Spleen (tissue), 11 donors: ENCODE measurements around the gene MRPL46. TPM values are rescaled to one million over a fixed set of nuclear protein-coding genes. Genes with fewer than 3 reads are reported as not detected.

Source experiments
- DNase-seq: peaks from one replicate; pipeline ENCODE4 v3.0.0-alpha.2; 2020
- H3K27ac ChIP-seq, 8 donors: fragments of 200-600 bp; sonication (generic) in 7 of 8; 1 replicate in 4 of 8; 2 replicates in 4 of 8; pipeline versions ENCODE4 v1.5.0 to v1.8.0; 2016 to 2021; ENCODE audit warnings: inconsistent platforms in 4 of 8, mild to moderate bottlenecking in 4 of 8, moderate library complexity in 1 of 8
- H3K27me3 ChIP-seq, 7 donors: fragments of 200-600 bp; sonication (generic) in 6 of 7; replicated peaks in 1 of 7; 1 replicate in 4 of 7; 2 replicates in 3 of 7; pipeline versions ENCODE4 v1.5.0 to v1.8.0; 2016 to 2021; ENCODE audit warnings: inconsistent platforms in 3 of 7, mild to moderate bottlenecking in 1 of 7
- H3K36me3 ChIP-seq, 6 donors: fragments of 200-600 bp; sonication (generic) in 5 of 6; 1 replicate in 4 of 6; 2 replicates in 2 of 6; pipeline versions ENCODE4 v1.5.0 to v1.8.0; 2016 to 2021; ENCODE audit warnings: inconsistent platforms in 2 of 6
- H3K4me1 ChIP-seq, 6 donors: fragments of 200-600 bp; sonication (generic) in 5 of 6; 1 replicate in 3 of 6; 2 replicates in 3 of 6; pipeline versions ENCODE4 v1.5.0 to v1.8.0; 2016 to 2021; ENCODE audit warnings: inconsistent platforms in 3 of 6
- H3K4me3 ChIP-seq, 8 donors: fragments of 200-600 bp; sonication (generic) in 7 of 8; 1 replicate in 4 of 8; 2 replicates in 4 of 8; pipeline versions ENCODE4 v1.5.0 to v1.8.0; 2016 to 2021; ENCODE audit warnings: inconsistent platforms in 4 of 8, mild to moderate bottlenecking in 4 of 8, moderate library complexity in 2 of 8
- H3K9me3 ChIP-seq, 8 donors: fragments of 200-600 bp; sonication (generic) in 7 of 8; 1 replicate in 4 of 8; 2 replicates in 4 of 8; pipeline versions ENCODE4 v1.5.0 to v1.8.0; 2016 to 2021; ENCODE audit warnings: inconsistent platforms in 4 of 8
- POLR2A ChIP-seq, 3 donors: fragments of 450-650 bp; IDR thresholded peaks; one replicate each; pipeline ENCODE4 v1.5.1; 2017; ENCODE audit warnings: antibody characterized with exemption in 3 of 3, mild to moderate bottlenecking in 1 of 3
- POLR2AphosphoS5 ChIP-seq, 3 donors: sonication (generic); formaldehyde crosslinking; IDR thresholded peaks; one replicate each; pipeline ENCODE4 v1.5.1; 2017; ENCODE audit warnings: antibody characterized with exemption in 3 of 3
- WGBS, 5 donors: extraction: QIAGEN DNeasy Blood & Tissue Kit in 3 of 5; methylation state at CpG; one replicate each; pipeline versions ENCODE4 v1.1.5 to v1.1.7; 2013 to 2018; 5-methylcytosine and 5-hydroxymethylcytosine counted together
- intact Hi-C: fragments of 100-400 bp; cut with DNase I; formaldehyde crosslinking; loops from one replicate; pipeline ENCODE4 v1.15.0; 2023; ENCODE audit warnings: low total_unique reads
- polyA plus RNA-seq, 3 donors: library from polyadenylated mRNA; stranded (reverse); fragments of 200-250 nt; gene quantifications; one replicate each; pipeline ENCODE4 v1.2.1, GENCODE V29; 2013
- total RNA-seq, 7 donors: library from RNA; depleted of rRNA in 3 of 7; stranded (reverse); fragments of >200 nt in 3 of 7; fragmentation: NEBNext Ultra II Directional in 4 of 7; extraction: Animal tissue kit (Norgen Biotek cat#: 25700) in 4 of 7; gene quantifications; one replicate each; pipeline versions ENCODE4 v1.1.0 to v1.2.1, GENCODE V29; 2016 to 2021
- TF ChIP-seq, protein P1 (sequence below), 11 experiments: fragments of 200-600 bp in 7 of 11; fragments of 450-650 bp in 4 of 11; sonication (generic) in 4 of 11; IDR thresholded peaks in 8 of 11; conservative IDR thresholded peaks in 3 of 11; 1 replicate in 7 of 11; 2 replicates in 4 of 11; pipeline versions ENCODE4 v1.4.0 to v1.8.0; 2016 to 2021; ENCODE audit warnings: antibody characterized with exemption in 11 of 11, inconsistent platforms in 4 of 11, mild to moderate bottlenecking in 1 of 11
- donor health status: healthy with polysubstance abuse.
- donor health status: DM: no; HTN: no; CAD: no; lungs with moderate emphysema.
- donor health status: DM: no; HTN: no; CAD: no.
- donor health status: Bipolar disorder and iron deficiency.
- donor health status: healthy.
- donor health status: DM: no; HTN: no; CAD: no.
- donor health status: DM: yes; HTN: yes; CAD: no.

MRPL46 gene
- total and polyA plus RNA-seq, 10 donors, result 16.2 to 37.3 (median 20.3) TPM

DNA sequence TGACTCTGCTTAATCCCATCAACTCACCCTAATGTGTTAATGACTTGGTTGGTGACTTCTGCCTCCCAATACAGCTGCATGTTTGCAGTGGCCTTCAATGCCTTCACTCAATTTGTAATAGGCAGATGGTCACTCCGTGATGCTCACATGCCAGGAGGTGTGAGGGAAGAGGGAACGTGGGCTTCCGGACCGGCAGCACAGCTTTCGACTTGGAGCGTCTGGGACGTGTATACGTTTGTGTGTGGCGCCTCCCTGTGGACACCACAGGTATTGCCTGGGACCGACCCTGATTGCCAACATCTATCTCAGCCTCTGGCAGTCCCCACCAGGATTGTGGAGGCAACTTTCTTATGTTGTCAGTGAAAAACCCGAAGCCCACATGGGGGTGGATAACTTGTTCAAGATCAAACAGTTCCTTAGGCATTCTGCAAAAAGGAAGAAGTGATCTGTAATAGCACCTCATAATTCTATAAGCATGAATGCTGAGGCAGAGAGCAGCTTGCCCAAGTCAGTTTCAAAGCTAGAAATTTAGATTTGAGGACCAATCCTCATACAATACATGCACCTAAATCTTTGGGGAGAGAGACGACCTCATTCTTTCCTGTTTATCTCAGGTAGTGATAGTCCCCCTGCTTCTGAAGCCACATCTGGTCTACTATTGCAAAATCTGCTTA is 16.9 kb downstream of the MRPL46 start:
- TF ChIP-seq POLR2AphosphoS5 (IDR thresholded peaks at IDR 0.05), result no peak
- TF ChIP-seq POLR2A (IDR thresholded peaks at IDR 0.05), result no peak
- TF ChIP-seq, protein P1, sequence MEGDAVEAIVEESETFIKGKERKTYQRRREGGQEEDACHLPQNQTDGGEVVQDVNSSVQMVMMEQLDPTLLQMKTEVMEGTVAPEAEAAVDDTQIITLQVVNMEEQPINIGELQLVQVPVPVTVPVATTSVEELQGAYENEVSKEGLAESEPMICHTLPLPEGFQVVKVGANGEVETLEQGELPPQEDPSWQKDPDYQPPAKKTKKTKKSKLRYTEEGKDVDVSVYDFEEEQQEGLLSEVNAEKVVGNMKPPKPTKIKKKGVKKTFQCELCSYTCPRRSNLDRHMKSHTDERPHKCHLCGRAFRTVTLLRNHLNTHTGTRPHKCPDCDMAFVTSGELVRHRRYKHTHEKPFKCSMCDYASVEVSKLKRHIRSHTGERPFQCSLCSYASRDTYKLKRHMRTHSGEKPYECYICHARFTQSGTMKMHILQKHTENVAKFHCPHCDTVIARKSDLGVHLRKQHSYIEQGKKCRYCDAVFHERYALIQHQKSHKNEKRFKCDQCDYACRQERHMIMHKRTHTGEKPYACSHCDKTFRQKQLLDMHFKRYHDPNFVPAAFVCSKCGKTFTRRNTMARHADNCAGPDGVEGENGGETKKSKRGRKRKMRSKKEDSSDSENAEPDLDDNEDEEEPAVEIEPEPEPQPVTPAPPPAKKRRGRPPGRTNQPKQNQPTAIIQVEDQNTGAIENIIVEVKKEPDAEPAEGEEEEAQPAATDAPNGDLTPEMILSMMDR (IDR thresholded peaks at IDR 0.05 in 8 of 11, conservative IDR thresholded peaks at IDR 0.05 in 3 of 11), result peak in 8 of 11 experiments; percentile 29 to 69 (median 46)
- intact Hi-C loops, result no loop called here
- no peak overlapping the region for H3K4me3 ChIP-seq
- H3K27me3 ChIP-seq, result peaks cover 0 to 28% (median 0%) of the 10 kb centered on the region in 7 donors
- 3 to 7% (median 5%) methylated on average over 10 to 12 of the region's 12 CpGs for WGBS, 5 donors
- H3K27ac ChIP-seq, result no peak overlapping the region
- no peaks in the 10 kb centered on the region for H3K36me3 ChIP-seq
- H3K4me1 ChIP-seq, result peaks cover 0 to 12% (median 5%) of the 10 kb centered on the region in 6 donors
- H3K9me3 ChIP-seq, result peaks cover 0 to 4% (median 0%) of the 10 kb centered on the region in 8 donors
- peak; percentile 78 for DNase-seq

DNA sequence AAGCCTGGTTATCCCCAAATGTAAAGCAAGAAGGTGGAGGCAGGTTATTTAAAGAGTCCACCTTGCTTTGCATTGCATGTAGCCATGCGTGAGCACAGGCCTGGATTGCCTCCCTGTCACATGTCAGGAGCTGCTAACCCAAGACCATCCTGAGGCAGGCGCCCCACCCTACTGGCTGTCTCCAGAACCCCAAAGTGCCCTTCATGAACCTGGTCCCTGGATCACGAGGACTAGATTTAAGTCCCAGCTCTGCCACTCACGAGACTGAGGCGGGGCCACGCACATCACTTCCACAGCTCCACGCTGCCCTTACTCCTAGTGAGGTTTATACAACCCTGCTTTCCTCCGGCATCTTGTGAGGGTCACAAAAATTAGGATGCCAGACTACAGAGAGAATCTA is 17.6 kb downstream of the MRPL46 start:
- 79 to 92% (median 87%) methylated on average over 8 of the region's 8 CpGs for WGBS, 5 donors
- intact Hi-C loops, result no loop called here
- TF ChIP-seq, protein P1 (IDR thresholded peaks at IDR 0.05 in 8 of 11, conservative IDR thresholded peaks at IDR 0.05 in 3 of 11), result no peak

DNA sequence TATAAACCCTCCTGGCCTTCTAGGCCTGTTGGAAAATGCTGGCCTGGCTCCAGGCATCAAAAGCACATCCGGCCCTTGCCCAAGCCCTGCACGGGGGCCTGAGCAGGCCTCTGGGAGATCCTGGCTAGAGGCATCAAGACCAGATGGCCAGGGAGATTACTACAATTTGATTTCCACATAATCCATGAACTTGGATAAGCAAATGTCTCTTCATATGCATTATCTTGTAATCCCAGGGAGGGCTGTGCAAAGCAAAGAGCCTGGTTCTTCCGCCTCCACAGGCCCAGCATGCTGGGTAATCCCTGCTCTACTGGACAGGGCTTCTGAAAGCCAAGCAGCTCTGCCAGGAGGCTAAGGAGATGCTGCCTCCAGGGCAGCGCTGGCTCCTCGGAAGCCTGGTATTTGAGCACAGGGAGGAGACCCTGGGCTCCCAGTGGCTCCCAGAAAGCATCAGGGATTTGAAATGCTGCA is 18.2 kb downstream of the MRPL46 start:
- TF ChIP-seq POLR2A (IDR thresholded peaks at IDR 0.05) (no peak), POLR2AphosphoS5 (IDR thresholded peaks at IDR 0.05) (no peak)
- TF ChIP-seq, protein P1 (IDR thresholded peaks at IDR 0.05 in 8 of 11, conservative IDR thresholded peaks at IDR 0.05 in 3 of 11), result no peak
- peaks cover 0 to 16% (median 8%) of the 10 kb centered on the region in 8 donors for H3K9me3 ChIP-seq
- 71 to 85% (median 84%) methylated on average over 4 to 5 of the region's 5 CpGs for WGBS, 5 donors
- intact Hi-C loops, result no loop called here
- no peaks in the 10 kb centered on the region for H3K36me3 ChIP-seq
- no peak for DNase-seq
- no peak overlapping the region for H3K27ac ChIP-seq
- peaks cover 0 to 28% (median 0%) of the 10 kb centered on the region in 7 donors for H3K27me3 ChIP-seq
- no peak overlapping the region for H3K4me3 ChIP-seq
- no peaks in the 10 kb centered on the region for H3K4me1 ChIP-seq

More for the DNA sequence above, 17.6 kb downstream of the MRPL46 start:
- Histone ChIP-seq H3K9me3 (peaks cover 0 to 10% (median 3%) of the 10 kb centered on the region in 8 donors), H3K27me3 (peaks cover 0 to 28% (median 0%) of the 10 kb centered on the region in 7 donors), H3K27ac (no peak overlapping the region), H3K4me1 (peaks cover 0 to 5% (median 0%) of the 10 kb centered on the region in 6 donors), H3K4me3 (no peak overlapping the region), H3K36me3 (no peaks in the 10 kb centered on the region)
- no peak for DNase-seq

DNA sequence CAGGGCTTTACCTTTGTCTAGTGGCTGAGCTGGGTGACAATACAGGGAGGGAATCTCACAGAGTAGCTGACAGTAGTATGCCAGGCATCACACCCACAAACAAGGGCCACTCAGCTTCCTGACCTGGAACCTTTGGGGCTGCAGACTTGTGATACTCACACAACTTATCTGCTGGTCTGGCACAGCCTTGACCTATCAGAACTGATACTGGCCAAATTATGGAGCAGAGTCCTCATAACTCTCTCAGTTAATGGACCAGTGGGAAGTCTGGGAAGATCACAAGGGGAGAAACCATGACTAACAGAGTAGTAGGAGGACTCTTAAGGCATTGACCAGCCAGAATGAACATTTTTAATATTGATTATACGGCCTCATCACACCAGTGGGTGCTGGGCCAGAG is 19.4 kb downstream of the MRPL46 start:
- Histone ChIP-seq H3K4me1 (no peaks in the 10 kb centered on the region), H3K27me3 (peaks cover 0 to 36% (median 4%) of the 10 kb centered on the region in 7 donors), H3K4me3 (no peak overlapping the region), H3K27ac (no peak overlapping the region), H3K36me3 (no peaks in the 10 kb centered on the region), H3K9me3 (peaks cover 3 to 29% (median 19%) of the 10 kb centered on the region in 8 donors)
- no peak for TF ChIP-seq POLR2AphosphoS5 (IDR thresholded peaks at IDR 0.05)
- TF ChIP-seq, protein P1 (IDR thresholded peaks at IDR 0.05 in 8 of 11, conservative IDR thresholded peaks at IDR 0.05 in 3 of 11), result no peak
- TF ChIP-seq POLR2A (IDR thresholded peaks at IDR 0.05), result no peak
- no peak for DNase-seq
- WGBS, 5 donors, result 72 to 96% (median 79%) methylated on average over 1 of the region's 1 CpG
- intact Hi-C loops, result no loop called here
